Keratinocyte (primary cell): Measurements from ENCODE around the gene EHMT1. TPM values are rescaled to one million over a fixed set of nuclear protein-coding genes. Genes with fewer than 3 reads are reported as not detected.

Source experiments
- DNase-seq: peaks from one replicate; pipeline ENCODE4 v3.0.0-alpha.2; 2011; ENCODE audit warnings: low read depth, missing footprints, low spot score
- FAIRE-seq: peaks from 2 replicates; lab custom pipeline; 2011; peaks lifted over from hg19 to GRCh38; lab: Jason Lieb, UNC
- H2AFZ ChIP-seq: 2 replicates; pipeline ENCODE4 v1.6.0; 2012; ENCODE audit warnings: low read length, control low read depth, inconsistent platforms; ENCODE audit not compliant: control insufficient read depth
- H3K27ac ChIP-seq: 2 replicates; pipeline ENCODE4 v1.5.1; 2011; ENCODE audit warnings: low read length; ENCODE audit not compliant: control insufficient read depth, insufficient read depth
- H3K27me3 ChIP-seq: 3 replicates; pipeline ENCODE4 v1.6.0; 2011; ENCODE audit warnings: low read length; ENCODE audit not compliant: control insufficient read depth, insufficient read depth; ENCODE audit errors: extremely low read depth
- H3K36me3 ChIP-seq, 2 experiments: 2 replicates in 1 of 2; 3 replicates in 1 of 2; pipeline ENCODE4 v1.5.1; 2011; ENCODE audit warnings: low read length in 2 of 2, mild to moderate bottlenecking in 1 of 2; ENCODE audit not compliant: control insufficient read depth in 2 of 2, insufficient read depth in 2 of 2; ENCODE audit errors: extremely low read depth in 1 of 2
- H3K4me1 ChIP-seq: 3 replicates; pipeline ENCODE4 v1.5.1; 2011; ENCODE audit warnings: low read length; ENCODE audit not compliant: control insufficient read depth, insufficient read depth; ENCODE audit errors: extremely low read depth
- H3K4me2 ChIP-seq: 3 replicates; pipeline ENCODE4 v1.6.0; 2011; ENCODE audit warnings: low read depth, low read length; ENCODE audit not compliant: control insufficient read depth, insufficient read depth; ENCODE audit errors: extremely low read depth
- H3K4me3 ChIP-seq, 3 experiments: fragments of 200-600 bp in 1 of 3; sonication (generic) in 1 of 3; 2 replicates in 2 of 3; 3 replicates in 1 of 3; pipeline ENCODE4 v1.5.1; 2011 to 2016; ENCODE audit warnings: low read length in 3 of 3, mild to moderate bottlenecking in 3 of 3, control low read depth in 2 of 3, inconsistent platforms in 1 of 3, low read depth in 1 of 3, mixed read lengths in 1 of 3, mixed run types in 1 of 3, moderate library complexity in 1 of 3; ENCODE audit not compliant: control insufficient read depth in 2 of 3, insufficient read depth in 2 of 3; ENCODE audit errors: extremely low read depth in 1 of 3
- H3K79me2 ChIP-seq: 2 replicates; pipeline ENCODE4 v1.6.0; 2012; ENCODE audit warnings: low read length; ENCODE audit not compliant: control insufficient read depth, insufficient read depth
- H3K9ac ChIP-seq: 3 replicates; pipeline ENCODE4 v1.6.0; 2011; ENCODE audit warnings: low read length; ENCODE audit not compliant: control insufficient read depth, insufficient read depth; ENCODE audit errors: extremely low read depth
- H3K9me1 ChIP-seq: 3 replicates; pipeline ENCODE4 v1.6.0; 2011; ENCODE audit warnings: low read length; ENCODE audit not compliant: control insufficient read depth, insufficient read depth; ENCODE audit errors: extremely low read depth
- H3K9me3 ChIP-seq: 2 replicates; pipeline ENCODE4 v1.5.1; 2012; ENCODE audit warnings: low read depth, low read length; ENCODE audit not compliant: control insufficient read depth
- H4K20me1 ChIP-seq: 3 replicates; pipeline ENCODE4 v1.6.0; 2011; ENCODE audit warnings: low read length; ENCODE audit not compliant: control insufficient read depth, insufficient read depth; ENCODE audit errors: extremely low read depth
- EZH2 ChIP-seq: IDR thresholded peaks from one replicate; pipeline ENCODE4 v1.6.1; 2012; ENCODE audit warnings: inconsistent platforms, mild to moderate bottlenecking, low read length, moderate library complexity
- dilution Hi-C: fragments of 300-500 bp; cut with MboI; formaldehyde crosslinking; loops from one replicate; pipeline ENCODE4 v1.7.0; 2020; ENCODE audit warnings: low sequenced_read_pairs; ENCODE audit not compliant: extremely low pct_ligation_motif_present
- polyA plus RNA-seq, 5 experiments: library from polyadenylated mRNA; depleted of rRNA in 3 of 5; stranded (reverse) in 3 of 5; stranded (forward) in 1 of 5; unstranded in 1 of 5; fragments of >200 nt; gene quantifications; 1 replicate in 1 of 5; 2 replicates in 3 of 5; 3 replicates in 1 of 5; pipeline versions ENCODE4 v1.2.1 to v1.2.3, GENCODE V29; 2011 to 2012; ENCODE audit warnings: missing spikeins in 2 of 5, low read depth in 1 of 5, low replicate concordance in 1 of 5
- TF ChIP-seq, protein P1 (sequence below), 3 experiments: IDR thresholded peaks in 1 of 3; conservative IDR thresholded peaks in 1 of 3; optimal IDR thresholded peaks in 1 of 3; 2 replicates in 2 of 3; 3 replicates in 1 of 3; pipeline versions ENCODE3 to v1.5.1; 2011; ENCODE audit warnings: low read length in 3 of 3, mild to moderate bottlenecking in 3 of 3, moderate library complexity in 2 of 3, control low read depth in 1 of 3, inconsistent platforms in 1 of 3; ENCODE audit not compliant: insufficient read depth in 2 of 3; ENCODE audit errors: extremely low read depth in 1 of 3

Gene EHMT1
- polyA plus RNA-seq, 1 donor (not counting 4 experiments of a cell fraction or from before 2014, with no cell fraction given) = 25.9 TPM

DNA sequence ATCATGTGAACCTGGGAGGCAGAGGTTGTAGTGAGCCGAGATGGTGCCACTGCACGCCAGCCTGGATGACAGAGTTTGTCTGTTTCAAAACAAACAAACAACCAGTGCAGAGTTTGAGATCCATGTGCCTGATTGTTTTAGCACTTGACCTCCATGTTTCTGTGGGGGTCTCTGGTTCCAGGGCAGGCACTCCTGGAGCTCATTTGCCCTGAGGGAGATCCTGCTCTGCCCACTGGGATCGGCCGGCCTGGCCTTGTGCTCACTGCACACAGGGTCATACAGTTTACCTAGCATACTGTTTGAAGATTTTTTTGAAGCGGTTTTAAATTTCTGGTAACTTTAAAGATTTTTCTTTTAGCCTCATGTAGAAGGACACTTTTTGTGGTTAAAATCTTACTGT is 78.4 kb downstream of the EHMT1 start:
- DNase-seq (no peak), FAIRE-seq (no peak)
- H3K79me2 ChIP-seq = peaks cover 77% of the 10 kb centered on the region
- no peak overlapping the region for H3K4me2 ChIP-seq
- no peaks in the 10 kb centered on the region for H3K27me3 ChIP-seq
- H3K9me1 ChIP-seq = no peaks in the 10 kb centered on the region
- no peak for TF ChIP-seq EZH2
- TF ChIP-seq, protein P1, sequence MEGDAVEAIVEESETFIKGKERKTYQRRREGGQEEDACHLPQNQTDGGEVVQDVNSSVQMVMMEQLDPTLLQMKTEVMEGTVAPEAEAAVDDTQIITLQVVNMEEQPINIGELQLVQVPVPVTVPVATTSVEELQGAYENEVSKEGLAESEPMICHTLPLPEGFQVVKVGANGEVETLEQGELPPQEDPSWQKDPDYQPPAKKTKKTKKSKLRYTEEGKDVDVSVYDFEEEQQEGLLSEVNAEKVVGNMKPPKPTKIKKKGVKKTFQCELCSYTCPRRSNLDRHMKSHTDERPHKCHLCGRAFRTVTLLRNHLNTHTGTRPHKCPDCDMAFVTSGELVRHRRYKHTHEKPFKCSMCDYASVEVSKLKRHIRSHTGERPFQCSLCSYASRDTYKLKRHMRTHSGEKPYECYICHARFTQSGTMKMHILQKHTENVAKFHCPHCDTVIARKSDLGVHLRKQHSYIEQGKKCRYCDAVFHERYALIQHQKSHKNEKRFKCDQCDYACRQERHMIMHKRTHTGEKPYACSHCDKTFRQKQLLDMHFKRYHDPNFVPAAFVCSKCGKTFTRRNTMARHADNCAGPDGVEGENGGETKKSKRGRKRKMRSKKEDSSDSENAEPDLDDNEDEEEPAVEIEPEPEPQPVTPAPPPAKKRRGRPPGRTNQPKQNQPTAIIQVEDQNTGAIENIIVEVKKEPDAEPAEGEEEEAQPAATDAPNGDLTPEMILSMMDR (optimal IDR thresholded peaks at IDR 0.05 in 1 of 3, IDR thresholded peaks at IDR 0.05 in 1 of 3, conservative IDR thresholded peaks at IDR 0.05 in 1 of 3; ENCODE audit: extremely low read depth in 1 of 3, insufficient read depth in 2 of 3, low read length in 3 of 3) = no peak
- H3K27ac ChIP-seq = no peak overlapping the region
- H4K20me1 ChIP-seq = peaks cover 6% of the 10 kb centered on the region
- H2AFZ ChIP-seq = no peak overlapping the region
- H3K36me3 ChIP-seq = no peaks in the 10 kb centered on the region
- H3K9ac ChIP-seq = no peak overlapping the region
- H3K4me3 ChIP-seq = no peak overlapping the region
- no peaks in the 10 kb centered on the region for H3K4me1 ChIP-seq
- H3K9me3 ChIP-seq = no peaks in the 10 kb centered on the region
- dilution Hi-C loops = no loop called here

- no peak overlapping the region for H3K27ac ChIP-seq
- no peaks in the 10 kb centered on the region for H3K27me3 ChIP-seq
- H3K9ac ChIP-seq = no peak overlapping the region
- H4K20me1 ChIP-seq = peaks cover 6% of the 10 kb centered on the region
- no peak for TF ChIP-seq EZH2
- TF ChIP-seq, protein P1 (optimal IDR thresholded peaks at IDR 0.05 in 1 of 3, IDR thresholded peaks at IDR 0.05 in 1 of 3, conservative IDR thresholded peaks at IDR 0.05 in 1 of 3; ENCODE audit: extremely low read depth in 1 of 3, insufficient read depth in 2 of 3, low read length in 3 of 3) = no peak
- H3K4me1 ChIP-seq = no peaks in the 10 kb centered on the region
- H3K9me1 ChIP-seq = no peaks in the 10 kb centered on the region
- FAIRE-seq (no peak), DNase-seq (no peak)
- H2AFZ ChIP-seq = no peak overlapping the region
- no peak overlapping the region for H3K4me3 ChIP-seq
- H3K36me3 ChIP-seq = no peaks in the 10 kb centered on the region
- peaks cover 77% of the 10 kb centered on the region for H3K79me2 ChIP-seq
- dilution Hi-C loops = no loop called here
- peaks cover 2% of the 10 kb centered on the region for H3K9me3 ChIP-seq
- H3K4me2 ChIP-seq = no peak overlapping the region
Measured at GRCh38 chr9:137697832-137698231, 79.0 kb downstream of the EHMT1 start.
